BJ (cell line): ENCODE data around the gene EML3. TPM values are rescaled to one million over a fixed set of nuclear protein-coding genes. Genes with fewer than 3 reads are reported as not detected.

Experiments
- CTCF ChIA-PET: fragments of 350-600 bp; formaldehyde crosslinking; extraction: SDS; loops from one replicate; lab custom pipeline; 2021; ENCODE audit warnings: antibody characterized with exemption, inconsistent platforms; lab: Yijun Ruan, JAX
- POLR2A ChIA-PET: fragments of 300-600 bp; sonication (Branson Sonifier 250); formaldehyde crosslinking; extraction: SDS; loops from one replicate; lab custom pipeline; 2021; ENCODE audit warnings: antibody characterized with exemption; lab: Charles Lee
- DNase-seq: peaks from one replicate; pipeline ENCODE4 v3.0.0-alpha.2; 2011; ENCODE audit warnings: low read depth
- H3K27me3 ChIP-seq: 2 replicates; pipeline ENCODE4 v1.6.0; 2011; ENCODE audit warnings: low read length; ENCODE audit not compliant: control insufficient read depth, insufficient read depth
- H3K36me3 ChIP-seq: 2 replicates; pipeline ENCODE4 v1.5.1; 2011; ENCODE audit warnings: low read length; ENCODE audit not compliant: control insufficient read depth, insufficient read depth
- H3K4me3 ChIP-seq: 2 replicates; pipeline ENCODE4 v1.5.1; 2011; ENCODE audit warnings: low read depth, mild to moderate bottlenecking, control low read depth, low read length
- CTCF ChIP-seq: IDR thresholded peaks from 2 replicates; pipeline ENCODE4 v1.5.1; 2011; ENCODE audit warnings: low read depth, mild to moderate bottlenecking, control low read depth, inconsistent platforms, low read length, moderate library complexity; ENCODE audit not compliant: insufficient read depth
- polyA plus RNA-seq: library from polyadenylated mRNA; depleted of rRNA; stranded (reverse); fragments of >200 nt; gene quantifications from 2 replicates; pipeline ENCODE4 v1.2.3, GENCODE V29; 2011

The EML3 gene
- polyA plus RNA-seq, 1 experiment: 26.5 TPM

DNA sequence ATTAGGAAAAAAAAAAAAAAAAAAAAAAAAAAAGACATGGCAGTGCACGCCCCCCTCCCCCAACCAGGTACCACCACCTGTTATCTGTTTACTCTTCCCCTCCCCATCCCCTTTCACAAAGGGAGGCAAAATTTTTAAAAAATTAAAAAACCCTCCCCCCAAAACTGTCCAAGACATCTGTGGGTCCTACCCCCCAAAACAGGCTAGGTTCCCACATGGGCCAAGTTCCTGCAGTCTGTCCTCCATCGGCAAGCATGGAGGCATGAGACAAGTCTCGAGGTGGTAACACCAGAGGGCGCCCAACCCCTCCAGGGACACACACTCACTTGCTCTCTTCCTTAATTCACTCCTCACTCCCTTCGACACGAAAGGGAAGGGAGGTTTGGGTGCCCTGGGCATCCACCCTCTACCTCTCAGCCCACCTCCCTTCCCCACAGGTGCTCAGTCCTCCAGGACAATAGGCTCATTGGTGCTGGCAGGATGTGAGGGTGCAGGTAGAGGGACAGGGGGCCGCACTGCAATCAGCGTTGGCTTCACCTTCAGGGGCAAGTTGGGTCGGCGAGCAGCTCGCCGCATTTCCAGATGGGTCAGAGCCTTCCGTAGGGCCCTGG, 19.0 kb downstream of the EML3 start:
- peak; percentile 73 for TF ChIP-seq CTCF
- no peak overlapping the region for H3K4me3 ChIP-seq

DNA sequence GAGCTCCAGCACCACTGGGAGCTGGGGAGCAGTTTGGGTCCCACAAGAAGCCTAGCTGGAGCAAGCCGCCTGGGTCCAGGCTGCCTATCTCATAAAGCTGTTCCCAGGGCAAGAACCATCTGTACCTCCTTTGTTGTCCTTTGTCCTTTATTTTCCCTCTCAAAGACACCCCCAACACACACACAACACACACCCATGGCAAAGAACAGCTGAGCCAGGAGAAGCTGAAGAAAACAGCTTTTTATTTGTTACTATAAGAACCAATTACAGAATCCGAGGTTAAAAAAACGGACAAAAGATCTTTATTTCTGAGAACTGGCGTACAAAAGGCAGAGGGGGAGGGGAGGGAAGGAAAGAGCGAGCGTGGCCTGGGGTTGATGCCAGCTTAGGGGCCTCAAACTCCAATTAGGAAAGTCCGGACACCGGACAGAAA, 19.6 kb downstream of the EML3 start:
- no peak for TF ChIP-seq CTCF
- H3K36me3 ChIP-seq: peaks cover 31% of the 10 kb centered on the region
- ChIA-PET POLR2A (no interaction called here), CTCF (interaction anchor here (1.1 to 3.2 kb wide), 12 partner anchors 28 to 202 kb away, joined by 3 to 16 read pairs (median 6); partner anchors contain the start of genes C11orf98, CSKMT, INTS5 and LRRN4CL)
- no peak for DNase-seq
- H3K27me3 ChIP-seq: no peaks in the 10 kb centered on the region
- no peak overlapping the region for H3K4me3 ChIP-seq

More for the DNA sequence above, 19.0 kb downstream of the EML3 start:
- POLR2A ChIA-PET: no interaction called here
- CTCF ChIA-PET: interaction anchor here (0.8 to 3.2 kb wide), 14 partner anchors 15 to 199 kb away, joined by 3 to 16 read pairs (median 7); partner anchors contain the start of genes C11orf98, CSKMT, EML3 and LRRN4CL
- Histone ChIP-seq H3K27me3 (no peaks in the 10 kb centered on the region), H3K36me3 (peaks cover 29% of the 10 kb centered on the region)
- DNase-seq: no peak

DNA sequence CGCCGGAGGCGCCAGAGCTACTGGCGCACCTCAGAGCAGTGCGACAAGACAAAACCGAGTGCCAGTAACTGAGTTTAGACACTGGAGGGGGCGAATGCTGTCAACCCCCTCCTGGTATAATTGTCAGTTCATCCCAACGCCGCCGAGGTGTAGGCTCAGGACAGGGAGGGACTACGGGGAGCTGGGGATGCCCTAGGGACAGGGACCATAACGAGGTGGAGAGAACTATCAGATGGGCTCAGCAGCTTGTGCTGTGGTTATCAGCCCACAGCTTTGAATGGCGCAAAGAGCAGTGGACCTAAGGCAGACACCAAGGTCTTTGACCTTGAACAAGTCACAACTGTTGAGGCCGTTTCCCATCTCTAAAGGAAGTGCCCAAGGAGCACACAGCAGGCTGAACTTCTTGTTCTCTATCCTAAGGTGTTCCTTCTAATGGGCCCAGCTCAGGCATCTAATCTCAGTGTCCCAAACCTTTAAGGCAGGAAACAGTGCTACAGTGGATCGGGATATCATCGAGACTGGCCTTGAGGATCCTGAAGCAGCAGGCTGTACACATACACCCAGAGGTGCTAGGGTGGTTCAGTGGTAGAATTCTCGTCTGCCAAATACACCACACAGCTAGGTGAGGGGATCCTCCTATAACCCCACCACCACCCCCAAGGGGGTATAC, 20.3 kb downstream of the EML3 start:
- H3K36me3 ChIP-seq: peaks cover 24% of the 10 kb centered on the region
- no peak for DNase-seq
- CTCF ChIA-PET: interaction anchor here (1.1 to 3.2 kb wide), 20 partner anchors 9 to 212 kb away, joined by 3 to 16 read pairs (median 6); partner anchors contain the start of genes B3GAT3, C11orf98, CSKMT and INTS5
- H3K27me3 ChIP-seq: no peaks in the 10 kb centered on the region
- TF ChIP-seq CTCF: no peak
- peak overlapping the region; percentile 47 for H3K4me3 ChIP-seq
- POLR2A ChIA-PET: interaction anchor here (0.6 to 1.5 kb wide), 5 partner anchors 9 to 249 kb away, joined by 3 to 25 read pairs (median 10); partner anchors contain the start of genes C11orf98, CSKMT, EEF1G and MTA2

GRCh38 chr11:62591448-62592145, 21.0 kb downstream of the EML3 start, which contains the start of gene TUT1:
Gene TUT1 (minus strand): TSS chr11:62591523. CDS start chr11:62591485, 38 bp downstream.
- peak within 1 kb of the TSS; percentile 51 for H3K4me3 ChIP-seq
- POLR2A ChIA-PET: interaction anchor here (0.6 to 1.5 kb wide), 6 partner anchors 10 to 249 kb away, joined by 3 to 25 read pairs (median 8); partner anchors contain the start of genes C11orf98, CSKMT, EEF1G and MTA2
- peaks cover 22% of the 10 kb centered on the region for H3K36me3 ChIP-seq
- DNase-seq: peak; percentile 96
- H3K27me3 ChIP-seq: no peaks in the 10 kb centered on the region
- TF ChIP-seq CTCF: no peak
- CTCF ChIA-PET: interaction anchor here (0.6 to 3.2 kb wide), 23 partner anchors 10 to 228 kb away, joined by 3 to 16 read pairs (median 5); partner anchors contain the start of genes AHNAK, B3GAT3, C11orf98 and CSKMT
